TTC549 (cell line): ENCODE measurements around the gene TENM4.
"Not testable (repeated sequence)": the region's sequence is repeated elsewhere in the genome, so short reads cannot be mapped to it uniquely, and the experiment has no call there.

Source experiments
- FAIRE-seq: peaks from 2 replicates; lab custom pipeline; 2012; peaks lifted over from hg19 to GRCh38; lab: Jason Lieb, UNC

Gene TENM4

GRCh38 chr11:79242616-79243015 lies 198.2 kb downstream of the TENM4 start:
- no peak for FAIRE-seq

DNA sequence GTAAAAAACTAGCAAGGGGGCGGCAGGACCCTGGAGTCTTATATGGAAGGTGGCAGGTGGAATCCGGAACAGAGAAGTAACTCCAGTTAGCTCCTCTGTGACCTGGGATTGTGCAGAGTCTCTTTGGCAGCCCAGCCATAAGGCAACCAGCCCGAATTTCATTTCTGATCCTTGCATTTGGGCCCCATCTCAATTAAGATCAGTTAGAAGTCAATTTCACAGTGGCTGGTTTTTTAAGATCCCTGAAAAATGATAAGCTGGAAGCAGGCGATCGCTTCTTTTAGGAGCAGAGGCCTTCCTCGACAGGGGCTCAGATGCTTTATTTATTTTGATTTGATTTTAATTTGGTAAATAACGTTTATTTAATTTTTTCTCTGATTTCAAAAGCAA lies 199.0 kb downstream of the TENM4 start:
- FAIRE-seq, result no peak

DNA sequence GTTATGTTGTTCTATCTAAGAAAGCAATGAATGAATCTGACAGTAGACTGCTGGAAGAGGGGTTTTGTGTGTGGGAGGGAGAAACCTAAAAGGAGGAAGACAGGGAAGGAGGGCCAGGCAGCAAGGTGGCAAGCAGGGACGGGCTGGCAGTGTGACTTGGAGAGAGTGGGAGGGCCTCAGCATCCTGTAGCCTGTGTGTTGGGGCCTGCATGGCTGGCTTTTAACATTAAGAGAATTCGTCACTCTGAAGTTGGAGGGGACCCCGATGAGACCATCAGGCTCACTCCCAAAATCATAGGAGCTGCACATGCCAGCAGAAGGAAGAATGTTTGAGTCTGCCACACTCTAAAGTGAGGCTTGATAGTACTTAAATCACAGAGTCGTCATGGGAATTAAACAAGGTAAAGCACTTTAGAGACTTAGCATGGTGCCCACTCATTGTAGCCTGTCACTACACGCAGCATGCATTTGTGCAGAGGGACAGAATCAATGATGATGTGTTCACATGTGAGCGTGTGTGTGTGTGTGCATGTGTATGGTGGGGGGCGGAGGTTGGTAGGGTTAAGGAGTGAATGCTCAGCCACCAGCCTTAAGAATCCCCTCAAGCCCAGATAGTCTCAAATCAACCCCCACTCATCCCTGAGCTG lies 199.5 kb downstream of the TENM4 start:
- FAIRE-seq, result no peak

- FAIRE-seq, result no peak
Measured at GRCh38 chr11:79237703-79238102, 203.1 kb downstream of the TENM4 start.

DNA sequence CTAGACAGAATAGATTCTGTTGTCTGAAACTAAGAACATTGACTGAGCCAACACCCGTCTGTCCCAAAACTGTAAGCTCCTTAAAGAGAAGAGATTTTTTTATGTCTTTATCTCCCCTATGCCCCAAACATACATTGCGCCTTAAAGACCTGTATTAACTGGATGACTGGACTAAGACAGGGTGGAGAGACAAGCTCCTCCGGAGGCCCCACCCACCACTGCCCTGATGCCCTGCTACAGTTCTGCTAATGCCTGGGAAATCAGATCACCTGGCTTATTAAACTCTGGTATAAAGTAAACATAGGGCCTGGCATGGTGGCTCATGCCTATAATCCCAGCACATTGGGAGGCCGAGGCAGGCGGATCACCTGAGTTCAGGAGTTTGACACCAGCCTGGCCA lies 203.7 kb downstream of the TENM4 start:
- FAIRE-seq, result no peak

GRCh38 chr11:79236541-79236971 lies 204.3 kb downstream of the TENM4 start:
- FAIRE-seq, result no peak

DNA sequence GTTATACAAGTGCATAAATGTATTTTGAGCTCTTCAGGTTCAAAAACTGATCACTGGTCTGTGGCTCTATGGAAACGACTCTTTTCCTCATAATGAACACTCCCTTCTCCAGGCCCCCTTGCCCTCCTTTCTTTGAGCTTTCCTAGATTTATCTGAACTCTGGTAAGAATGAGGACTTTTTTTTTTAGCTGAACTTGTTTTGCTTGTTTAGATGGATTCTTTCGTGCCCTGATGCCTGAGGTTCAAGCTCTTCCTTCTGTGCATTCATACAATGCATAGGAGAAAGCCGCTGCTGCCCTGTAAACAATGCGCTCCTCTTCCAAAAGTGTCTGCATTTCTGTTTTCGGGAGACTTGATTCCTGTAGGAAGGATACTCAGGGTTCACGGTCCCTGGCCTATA lies 205.1 kb downstream of the TENM4 start:
- no peak for FAIRE-seq

GRCh38 chr11:79232346-79232745 lies 208.5 kb downstream of the TENM4 start:
- FAIRE-seq, result no peak

GRCh38 chr11:79229047-79229446 lies 211.8 kb downstream of the TENM4 start:
- FAIRE-seq, result no peak

GRCh38 chr11:79227767-79228755 lies 212.8 kb downstream of the TENM4 start:
- FAIRE-seq, result no peak

GRCh38 chr11:79227308-79227707 lies 213.5 kb downstream of the TENM4 start:
- no peak for FAIRE-seq

DNA sequence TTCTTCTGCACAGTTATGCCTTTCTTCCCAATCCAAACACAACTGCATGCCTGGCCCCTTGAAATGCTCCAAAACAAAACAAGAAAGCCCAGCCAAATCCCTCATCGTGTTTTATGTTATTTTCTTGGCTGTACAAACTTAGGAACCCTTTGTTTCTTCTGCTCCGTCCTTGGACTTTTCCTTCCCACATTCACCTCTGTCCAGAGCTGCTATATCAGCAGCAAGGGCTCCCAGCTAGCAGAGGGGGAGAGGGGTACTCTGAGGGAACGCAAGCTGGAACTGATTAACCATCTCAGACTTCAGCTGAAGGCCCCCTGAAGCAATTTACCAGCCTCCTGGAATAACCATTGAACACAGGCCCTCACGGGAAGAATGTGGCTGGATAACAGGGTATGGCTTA lies 214.7 kb downstream of the TENM4 start:
- FAIRE-seq, result no peak

DNA sequence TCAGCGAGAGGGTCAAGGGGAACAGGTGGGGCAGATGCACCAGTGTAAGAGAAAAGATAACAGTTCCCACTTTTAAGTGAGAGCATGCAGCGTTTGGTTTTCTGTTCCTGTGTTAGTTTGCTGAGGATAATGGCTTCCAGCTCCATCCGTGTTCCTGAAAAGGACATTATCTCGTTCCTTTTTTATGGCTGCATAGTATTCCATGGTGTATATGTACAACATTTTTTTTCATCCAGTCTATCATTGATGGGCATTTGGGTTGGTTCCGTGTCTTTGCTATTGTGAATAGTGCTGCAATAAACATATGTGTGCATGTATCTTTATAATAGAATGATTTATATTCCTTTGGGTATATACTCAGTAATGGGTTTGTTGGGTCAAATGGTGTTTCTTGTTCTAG lies 218.7 kb downstream of the TENM4 start:
- not testable (repeated sequence) for FAIRE-seq

DNA sequence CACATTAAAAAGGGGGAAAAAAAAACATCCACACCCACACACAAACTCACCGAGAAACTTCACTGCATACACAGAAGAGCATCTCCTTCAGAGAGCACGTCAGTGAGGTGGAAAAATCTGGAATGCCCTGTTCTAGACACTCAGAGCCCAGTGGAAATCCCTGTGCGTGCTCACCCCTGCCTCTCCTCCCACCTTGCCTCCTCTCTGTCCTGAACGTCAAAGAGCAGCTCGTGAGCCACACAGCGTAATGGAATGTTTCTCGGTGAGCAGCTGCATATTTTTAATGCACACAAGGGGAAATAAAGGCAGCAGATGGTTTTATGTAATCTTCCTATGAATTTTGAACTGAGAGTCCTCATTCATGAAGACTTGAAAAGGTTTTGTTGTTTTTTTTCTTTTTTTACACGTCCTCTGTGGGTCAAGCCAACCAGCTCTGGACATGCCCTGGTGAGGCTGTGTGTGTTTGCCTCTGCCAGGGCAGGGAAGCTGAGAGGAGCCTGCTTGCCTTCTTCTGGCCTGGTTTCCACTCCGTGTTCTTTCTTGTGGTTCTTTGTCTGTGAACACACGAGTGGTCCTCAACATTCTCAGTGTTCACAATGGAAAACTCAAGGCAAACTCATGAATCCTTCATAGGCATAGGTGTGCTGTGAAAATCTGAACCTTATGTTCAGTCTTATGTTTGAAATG lies 219.2 kb downstream of the TENM4 start:
- no peak for FAIRE-seq

- no peak for FAIRE-seq
Measured at GRCh38 chr11:79220171-79220570, 220.7 kb downstream of the TENM4 start.

- FAIRE-seq, result no peak
Measured at GRCh38 chr11:79219186-79220045, 221.4 kb downstream of the TENM4 start.

GRCh38 chr11:79212741-79213190 lies 228.1 kb downstream of the TENM4 start:
- no peak for FAIRE-seq

GRCh38 chr11:79209540-79210266 lies 231.1 kb downstream of the TENM4 start:
- no peak for FAIRE-seq

DNA sequence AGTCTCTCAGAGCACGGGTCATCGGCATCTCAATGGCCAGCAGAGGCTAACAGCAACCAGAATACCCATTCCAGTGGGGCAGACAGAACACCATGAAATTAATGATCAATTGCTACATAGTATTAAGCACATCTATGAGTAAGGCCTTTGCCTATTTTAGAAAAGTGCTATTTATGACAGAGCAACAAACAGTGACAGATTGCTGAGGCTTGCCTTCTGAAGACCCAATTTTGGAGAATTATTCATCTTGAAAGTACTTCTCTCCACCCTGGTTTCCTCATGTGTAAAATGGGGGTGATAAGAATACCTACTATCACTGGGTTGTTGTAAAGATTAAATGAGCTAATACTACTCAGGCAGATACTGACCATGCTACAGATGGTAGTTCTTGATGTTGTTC lies 232.7 kb downstream of the TENM4 start:
- FAIRE-seq, result no peak

DNA sequence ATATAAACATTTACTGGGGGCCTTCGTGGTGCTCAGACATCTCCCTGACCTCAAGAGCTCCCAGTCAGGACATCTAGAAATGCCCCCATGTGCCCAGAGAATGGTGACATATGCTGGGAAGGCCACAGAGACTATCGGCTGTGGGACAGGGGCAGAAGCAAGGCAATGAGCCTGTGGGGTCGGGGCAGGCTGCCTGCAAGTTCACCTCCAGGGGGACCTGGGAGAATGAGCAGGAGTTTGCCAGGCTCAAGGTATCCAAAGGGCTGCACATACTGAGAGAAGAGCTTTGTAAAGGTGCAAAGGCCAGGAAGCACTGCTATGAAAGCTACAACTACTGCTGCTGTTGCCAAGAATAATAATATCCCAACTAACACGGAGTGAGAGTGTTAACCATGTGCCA lies 233.9 kb downstream of the TENM4 start:
- FAIRE-seq, result no peak

DNA sequence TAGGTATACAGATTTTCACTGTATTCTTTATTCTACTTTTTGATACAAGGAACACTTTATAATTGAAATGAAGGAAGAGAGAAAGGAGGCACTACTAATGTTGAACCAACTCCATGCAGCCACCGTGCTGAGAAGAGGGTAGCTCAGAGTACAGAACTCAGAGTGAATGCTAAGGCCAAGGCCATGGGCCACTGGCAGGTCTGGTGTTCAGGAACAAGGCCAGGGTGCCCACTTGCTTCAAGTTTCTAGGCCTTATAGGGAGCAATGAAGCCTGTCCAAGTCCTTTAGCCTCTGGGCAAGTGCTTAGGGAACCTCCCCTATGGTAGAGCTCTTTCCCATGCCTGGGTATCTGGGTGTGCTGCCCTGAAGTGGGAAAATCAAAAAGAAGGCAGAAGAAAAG lies 235.0 kb downstream of the TENM4 start:
- no peak for FAIRE-seq
